DMS79 (cell line): ENCODE measurements around the gene CEBPG.
A peak's percentile ranks its signal among the peaks of the same experiment; 100 is the strongest.

Experiments used
- DNase-seq: peaks from one replicate; lab custom pipeline; 2025; lab: John Stamatoyannopoulos, UW

The CEBPG gene

GRCh38 chr19:33382006-33382405 is 8.5 kb downstream of the CEBPG start:
- DNase-seq: no peak

GRCh38 chr19:33382982-33383381 is 9.5 kb downstream of the CEBPG start:
- no peak for DNase-seq

GRCh38 chr19:33383720-33384292 is 10.3 kb downstream of the CEBPG start:
- no peak for DNase-seq

- DNase-seq: no peak
Measured at GRCh38 chr19:33384983-33385382, 11.5 kb downstream of the CEBPG start.

- DNase-seq: peak; percentile 87
Measured at GRCh38 chr19:33385956-33386355, 12.4 kb downstream of the CEBPG start.

GRCh38 chr19:33386361-33386858 is 12.9 kb downstream of the CEBPG start:
- DNase-seq: peak; percentile 87

GRCh38 chr19:33387351-33388230 is 14.1 kb downstream of the CEBPG start:
- DNase-seq: no peak

- DNase-seq: no peak
Measured at GRCh38 chr19:33388231-33388724, 14.8 kb downstream of the CEBPG start.

GRCh38 chr19:33388725-33389420 is 15.4 kb downstream of the CEBPG start:
- no peak for DNase-seq

GRCh38 chr19:33389421-33390100 is 16.1 kb downstream of the CEBPG start:
- DNase-seq: no peak

GRCh38 chr19:33390101-33390907 is 16.8 kb downstream of the CEBPG start:
- peak; percentile 40 for DNase-seq

- DNase-seq: no peak
Measured at GRCh38 chr19:33390908-33391630, 17.6 kb downstream of the CEBPG start.

- no peak for DNase-seq
Measured at GRCh38 chr19:33391631-33392249, 18.2 kb downstream of the CEBPG start.

- peak; percentile 18 for DNase-seq
Measured at GRCh38 chr19:33392341-33393285, 19.1 kb downstream of the CEBPG start.

GRCh38 chr19:33393286-33394005 is 19.9 kb downstream of the CEBPG start:
- no peak for DNase-seq

- no peak for DNase-seq
Measured at GRCh38 chr19:33394006-33394722, 20.7 kb downstream of the CEBPG start.
